GM19467 (cell line): ENCODE results near the gene CLK4.
"Not testable (repeated sequence)": the region's sequence is repeated elsewhere in the genome, so short reads cannot be mapped to it uniquely, and the experiment has no call there.

Experiments
- ATAC-seq: cut with Tn5 transposase; IDR thresholded peaks from one replicate; pipeline ENCODE4 v1.9.1; 2021; ENCODE audit warnings: mild to moderate bottlenecking, moderate library complexity; ENCODE audit not compliant: unreplicated experiment

The CLK4 gene

DNA sequence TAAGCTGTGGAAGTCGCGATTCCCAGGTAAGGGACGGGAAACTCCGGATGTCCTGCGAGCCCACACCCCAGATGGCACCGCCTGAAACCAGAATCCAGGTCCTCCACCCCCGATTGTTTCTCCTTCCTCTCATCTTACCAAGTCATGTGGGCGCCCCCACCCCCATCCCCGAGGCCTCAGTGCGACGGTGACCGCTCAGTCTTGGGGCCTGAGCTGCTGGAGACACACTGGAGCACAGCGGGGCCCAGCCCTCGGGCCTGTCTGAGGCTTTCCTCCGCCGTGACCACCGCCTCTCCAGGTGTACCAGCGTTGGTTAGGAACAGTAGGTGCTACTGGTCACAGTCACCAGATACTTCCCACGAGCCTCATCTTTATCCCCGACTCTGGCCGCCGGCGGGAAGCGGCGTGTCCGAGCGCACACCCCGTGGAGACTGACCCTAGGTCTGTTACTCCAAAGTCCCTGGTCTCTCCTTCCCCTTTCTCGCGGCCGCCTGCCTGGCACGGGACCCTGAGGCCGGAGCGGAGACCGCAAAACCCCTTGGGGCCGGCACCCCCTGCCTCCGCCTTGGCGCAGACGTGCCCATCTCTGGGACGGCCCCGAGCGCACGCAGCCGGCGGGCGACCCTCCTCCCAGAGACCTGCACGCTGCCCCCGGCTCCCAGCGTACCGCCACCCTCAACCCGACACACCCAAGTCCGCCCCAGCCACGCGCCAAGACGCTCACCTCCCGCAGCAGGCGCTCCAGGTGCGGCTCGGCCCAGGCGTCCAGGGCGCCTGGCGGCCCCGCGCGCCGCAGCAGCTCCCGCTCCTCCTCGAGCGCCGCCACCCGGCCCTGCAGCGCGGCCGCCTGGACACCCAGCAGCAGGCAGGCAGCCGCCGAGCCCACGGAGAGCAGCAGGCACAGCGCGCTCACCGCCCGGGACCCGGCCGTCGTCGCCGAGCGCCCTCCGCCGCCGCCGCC lies 37.4 kb downstream of the CLK4 start:
- ATAC-seq = no peak

DNA sequence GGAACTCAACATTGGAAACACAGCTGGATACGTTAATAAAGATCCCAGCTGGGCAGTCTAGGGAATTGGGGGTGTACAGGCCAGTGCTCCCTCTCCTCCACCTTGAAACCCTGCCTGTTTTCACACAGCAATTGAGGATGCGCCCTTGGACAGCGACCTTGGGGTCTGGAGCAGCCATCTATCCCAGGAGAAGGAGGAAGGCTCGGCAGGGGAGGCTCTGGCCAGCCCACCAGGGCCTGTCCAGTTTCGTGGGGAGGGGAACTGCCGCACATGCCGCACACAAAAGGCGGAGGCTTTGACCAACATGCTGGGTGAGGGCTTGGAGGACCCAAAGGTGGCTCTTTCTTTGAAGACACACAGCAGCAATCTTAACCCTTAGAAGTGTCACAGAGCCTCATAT lies 38.1 kb downstream of the CLK4 start:
- no peak for ATAC-seq

DNA sequence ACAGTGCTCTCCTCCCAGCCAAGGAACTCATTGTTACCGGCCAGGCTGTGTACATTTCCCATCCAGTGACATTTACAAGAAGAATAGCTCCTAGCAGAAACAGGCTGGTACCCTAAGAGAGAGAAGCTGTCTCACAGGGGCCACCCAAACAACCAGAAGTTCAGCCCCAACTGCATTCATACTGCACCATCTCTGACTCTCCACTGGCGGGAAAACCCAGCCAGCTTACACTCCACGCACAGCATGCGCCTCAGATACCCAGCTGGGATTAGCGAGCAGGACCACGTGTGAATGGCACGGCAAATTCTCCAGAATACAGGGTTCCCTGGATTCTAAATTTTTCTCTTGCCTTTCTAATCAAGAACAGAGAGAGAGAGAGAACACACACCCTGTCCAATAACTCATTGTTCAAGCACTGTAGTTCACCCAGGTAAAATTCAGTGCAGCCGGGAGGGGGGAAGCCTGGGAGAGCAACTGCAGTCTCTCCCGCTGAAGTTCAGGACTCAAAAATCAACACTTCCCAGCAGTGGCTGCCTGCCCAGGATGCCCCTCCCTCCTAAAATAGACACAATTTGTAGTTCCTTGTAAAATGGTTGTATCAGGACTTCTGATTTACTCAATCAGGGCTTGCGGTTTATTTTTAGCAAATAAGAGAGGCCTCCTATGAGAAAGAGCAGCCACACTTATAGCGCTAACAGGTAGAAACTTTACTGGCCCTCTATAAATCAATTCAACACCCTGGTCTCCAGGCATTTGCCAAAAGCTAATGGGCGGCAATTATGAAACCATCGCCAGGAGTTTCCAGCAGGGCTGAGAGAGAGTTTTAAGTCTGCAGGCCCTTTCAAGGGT lies 38.9 kb downstream of the CLK4 start:
- ATAC-seq = no peak

DNA sequence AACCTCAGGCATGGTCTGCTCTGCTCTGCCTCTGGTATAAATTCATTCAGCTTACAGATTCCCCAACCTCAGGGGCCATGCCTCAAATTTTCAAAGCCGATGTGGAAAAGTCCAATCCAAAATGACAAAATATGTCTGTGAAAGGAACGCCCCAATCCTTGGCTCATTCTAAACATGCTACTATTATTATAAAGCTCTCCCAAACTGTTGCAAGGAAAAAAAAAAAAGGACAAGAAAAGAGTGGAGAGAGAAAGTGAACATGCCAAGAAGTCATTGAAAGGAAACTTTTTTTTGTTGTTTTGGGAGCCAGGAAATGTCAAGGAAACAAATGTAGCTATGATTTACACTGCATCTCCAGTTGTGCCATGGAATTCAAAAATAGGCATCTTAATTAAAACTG lies 40.5 kb downstream of the CLK4 start:
- ATAC-seq = no peak

DNA sequence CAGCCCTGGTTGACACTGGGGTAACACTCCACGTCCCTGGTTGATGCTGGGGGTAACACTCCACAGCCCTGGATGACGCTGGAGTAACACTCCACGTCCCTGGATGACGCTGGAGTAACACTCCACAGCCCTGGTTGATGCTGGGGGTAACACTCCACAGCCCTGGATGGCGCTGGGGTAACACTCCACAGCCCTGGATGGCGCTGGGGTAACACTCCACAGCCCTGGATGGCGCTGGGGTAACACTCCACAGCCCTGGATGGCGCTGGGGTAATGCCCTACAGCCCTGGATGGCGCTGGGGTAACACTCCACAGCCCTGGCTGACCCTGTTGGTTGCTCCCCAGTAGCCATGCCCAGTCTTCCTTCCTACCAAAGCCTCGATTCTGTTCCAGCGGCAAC lies 41.4 kb downstream of the CLK4 start:
- not testable (repeated sequence) for ATAC-seq

DNA sequence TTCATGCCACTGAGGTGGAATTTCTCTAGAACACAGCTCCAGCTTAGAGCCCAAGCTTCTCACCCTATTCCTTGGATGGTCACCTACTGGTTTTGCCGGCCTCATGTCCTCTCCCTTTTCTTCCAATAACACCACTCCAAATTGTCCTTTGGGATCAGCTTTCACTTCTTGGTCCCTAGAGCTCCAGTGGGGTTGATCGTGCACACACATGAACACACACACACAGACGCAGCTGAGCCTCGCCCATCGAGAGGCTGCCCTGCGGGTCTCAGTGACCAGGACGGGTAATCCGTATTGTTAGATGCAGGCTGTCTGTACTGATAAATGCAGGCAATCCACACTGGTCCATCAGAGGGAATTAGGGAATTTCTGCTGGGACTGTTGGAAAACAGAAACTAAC lies 43.6 kb downstream of the CLK4 start:
- ATAC-seq = no peak

- no peak for ATAC-seq
These were observed 44.6 kb downstream of the CLK4 start for GRCh38 chr5:178582291-178582690.

DNA sequence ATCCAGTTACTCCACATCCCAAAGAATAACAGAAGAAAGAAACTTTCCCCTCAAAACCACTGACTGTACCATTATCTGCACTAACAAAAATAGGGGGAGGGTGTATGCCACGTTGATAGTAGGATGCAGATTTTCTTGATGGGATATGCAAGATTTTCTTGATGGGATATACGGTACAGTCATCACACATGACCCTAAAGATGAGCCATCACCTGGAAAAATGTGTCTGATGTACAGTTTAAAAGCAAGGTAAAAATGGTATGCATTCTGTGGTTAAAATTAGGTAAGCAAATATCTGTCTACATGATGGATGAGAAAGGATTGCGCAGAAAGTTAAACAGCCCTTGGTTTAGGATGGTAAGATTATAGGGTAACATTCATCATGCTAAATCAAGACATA lies 45.2 kb downstream of the CLK4 start:
- no peak for ATAC-seq

- no peak for ATAC-seq
These were observed 46.4 kb downstream of the CLK4 start for GRCh38 chr5:178580271-178580955.

DNA sequence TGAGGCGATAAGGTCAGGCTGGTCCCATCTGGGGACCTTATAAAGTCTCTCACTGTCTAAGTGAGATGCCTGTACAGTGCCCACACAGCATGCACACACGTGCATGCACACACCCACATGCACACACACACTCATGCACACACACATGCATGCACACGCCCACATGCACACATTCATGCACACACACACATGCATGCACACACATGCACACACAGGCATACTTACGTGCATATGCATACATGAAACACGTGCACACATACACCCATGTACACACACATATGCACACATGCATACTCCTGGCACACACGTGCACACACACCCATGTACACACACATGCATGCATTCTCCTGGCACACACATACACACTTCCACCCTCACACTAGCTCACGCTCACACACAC lies 48.9 kb downstream of the CLK4 start:
- ATAC-seq = no peak

- ATAC-seq = no peak
These were observed 49.4 kb downstream of the CLK4 start for GRCh38 chr5:178577376-178577839.

- ATAC-seq = no peak
These were observed 50.1 kb downstream of the CLK4 start for GRCh38 chr5:178576591-178577351.

GRCh38 chr5:178573216-178573615 lies 53.6 kb downstream of the CLK4 start:
- ATAC-seq = no peak

DNA sequence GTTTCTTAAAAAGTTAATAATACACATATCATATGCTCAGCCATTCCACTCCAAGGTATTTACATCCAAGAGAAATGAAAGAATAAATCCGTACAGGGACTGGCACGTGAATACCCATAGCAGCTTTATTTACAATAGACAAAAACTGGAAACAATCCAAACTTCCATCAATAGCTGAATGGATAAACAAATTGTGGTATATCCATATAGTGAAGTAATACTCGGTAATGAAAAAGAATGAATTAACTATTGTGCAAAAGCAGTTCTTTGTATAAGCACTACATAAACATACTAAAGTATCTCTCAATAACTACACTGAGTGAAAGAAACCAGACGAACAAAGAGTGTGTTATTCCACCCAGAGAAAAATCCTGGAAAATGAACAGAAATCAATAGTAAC lies 54.2 kb downstream of the CLK4 start:
- no peak for ATAC-seq

- no peak for ATAC-seq
These were observed 57.4 kb downstream of the CLK4 start for GRCh38 chr5:178569485-178569884.

- ATAC-seq = no peak
These were observed 61.9 kb downstream of the CLK4 start for GRCh38 chr5:178564811-178565550.

GRCh38 chr5:178564397-178564796 lies 62.5 kb downstream of the CLK4 start:
- ATAC-seq = no peak

GRCh38 chr5:178563621-178564020 lies 63.2 kb downstream of the CLK4 start:
- no peak for ATAC-seq

GRCh38 chr5:178561746-178562264 lies 65.0 kb downstream of the CLK4 start:
- ATAC-seq = no peak
